Smooth muscle cell (in vitro differentiated cells): ENCODE results near the gene SPOCK1. TPM values are rescaled to one million over a fixed set of nuclear protein-coding genes. Genes with fewer than 3 reads are reported as not detected.

Experiments used
- DNase-seq: peaks from one replicate; lab custom pipeline; 2025; ENCODE audit not compliant: unreplicated experiment; lab: John Stamatoyannopoulos, UW
- H2AFZ ChIP-seq: fragments of 200-600 bp; sonication (generic); 2 replicates; pipeline ENCODE4 v1.6.0; 2016; ENCODE audit warnings: antibody characterized with exemption, low read depth, mild to moderate bottlenecking
- H3F3A ChIP-seq: fragments of 200-600 bp; sonication (generic); 2 replicates; pipeline ENCODE4 v1.6.0; 2017; ENCODE audit warnings: antibody characterized with exemption, low read depth
- H3K27ac ChIP-seq: fragments of 200-600 bp; sonication (generic); 2 replicates; pipeline ENCODE4 v1.5.1; 2016; ENCODE audit warnings: low read depth, mild to moderate bottlenecking
- H3K27me3 ChIP-seq: fragments of 200-600 bp; sonication (generic); 2 replicates; pipeline ENCODE4 v1.6.1; 2016; ENCODE audit warnings: low read depth, mild to moderate bottlenecking
- H3K36me3 ChIP-seq: fragments of 200-600 bp; sonication (generic); 2 replicates; pipeline ENCODE4 v1.5.1; 2016; ENCODE audit warnings: low read depth
- H3K4me1 ChIP-seq: fragments of 200-600 bp; sonication (generic); 2 replicates; pipeline ENCODE4 v1.5.1; 2016; ENCODE audit warnings: low read depth
- H3K4me2 ChIP-seq: fragments of 200-600 bp; sonication (generic); 2 replicates; pipeline ENCODE4 v1.6.0; 2016; ENCODE audit warnings: mild to moderate bottlenecking
- H3K4me3 ChIP-seq: fragments of 200-600 bp; sonication (generic); 2 replicates; pipeline ENCODE4 v1.5.1; 2016; ENCODE audit warnings: mild to moderate bottlenecking
- H3K79me2 ChIP-seq: fragments of 200-600 bp; sonication (generic); 2 replicates; pipeline ENCODE4 v1.6.0; 2016; ENCODE audit warnings: low read depth, mild to moderate bottlenecking
- H3K9ac ChIP-seq: fragments of 200-600 bp; sonication (generic); 2 replicates; pipeline ENCODE4 v1.6.0; 2016; ENCODE audit warnings: low read depth
- H3K9me3 ChIP-seq: fragments of 200-600 bp; sonication (generic); replicated peaks from 2 replicates; pipeline ENCODE4 v1.5.1; 2016; ENCODE audit warnings: low read depth
- H4K20me1 ChIP-seq: fragments of 200-600 bp; sonication (generic); 2 replicates; pipeline ENCODE4 v1.6.0; 2016; ENCODE audit warnings: low read depth
- CTCF ChIP-seq: fragments of 200-600 bp; sonication (generic); IDR thresholded peaks from 2 replicates; pipeline ENCODE4 v1.5.1; 2017; ENCODE audit warnings: borderline replicate concordance, mild to moderate bottlenecking, antibody characterized with exemption; ENCODE audit not compliant: insufficient read depth, poor library complexity, severe bottlenecking
- WGBS: methylation state at CpG from one replicate; pipeline ENCODE4 v1.1.7; 2016; ENCODE audit warnings: low lambda C conversion rate; 5-methylcytosine and 5-hydroxymethylcytosine counted together
- polyA plus RNA-seq: library from polyadenylated mRNA; unstranded; fragments of >200 nt; fragmentation: Nextera tagmentation; extraction: Ambion mirVana; gene quantifications from 2 replicates; pipeline ENCODE4 v1.2.1, GENCODE V29; 2016
- total RNA-seq: library from RNA; depleted of rRNA; stranded (reverse); fragments of >200 nt; gene quantifications from 2 replicates; pipeline ENCODE4 v1.2.3, GENCODE V29; 2014

Gene SPOCK1
- total and polyA plus RNA-seq, 2 experiments from 2014 or later, result 56.2 to 80.0 TPM

- no peaks in the 10 kb centered on the region for H3K27me3 ChIP-seq
- H3K36me3 ChIP-seq, result no peaks in the 10 kb centered on the region
- 61% methylated on average over 3 of the region's 3 CpGs for WGBS
- peaks cover under 1% of the 10 kb centered on the region for H3K4me1 ChIP-seq
- no peak overlapping the region for H2AFZ ChIP-seq
- no peak overlapping the region for H3K4me3 ChIP-seq
- H3K79me2 ChIP-seq, result no peaks in the 10 kb centered on the region
- no peaks in the 10 kb centered on the region for H4K20me1 ChIP-seq
- H3K9ac ChIP-seq, result no peak overlapping the region
- H3K27ac ChIP-seq, result no peak overlapping the region
- H3K4me2 ChIP-seq, result no peak overlapping the region
- no peaks in the 10 kb centered on the region for H3F3A ChIP-seq
- H3K9me3 ChIP-seq, result no peaks in the 10 kb centered on the region
- no peak for DNase-seq
- TF ChIP-seq CTCF, result no peak
Observed at GRCh38 chr5:137073189-137073588, 425.9 kb downstream of the SPOCK1 start.

DNA sequence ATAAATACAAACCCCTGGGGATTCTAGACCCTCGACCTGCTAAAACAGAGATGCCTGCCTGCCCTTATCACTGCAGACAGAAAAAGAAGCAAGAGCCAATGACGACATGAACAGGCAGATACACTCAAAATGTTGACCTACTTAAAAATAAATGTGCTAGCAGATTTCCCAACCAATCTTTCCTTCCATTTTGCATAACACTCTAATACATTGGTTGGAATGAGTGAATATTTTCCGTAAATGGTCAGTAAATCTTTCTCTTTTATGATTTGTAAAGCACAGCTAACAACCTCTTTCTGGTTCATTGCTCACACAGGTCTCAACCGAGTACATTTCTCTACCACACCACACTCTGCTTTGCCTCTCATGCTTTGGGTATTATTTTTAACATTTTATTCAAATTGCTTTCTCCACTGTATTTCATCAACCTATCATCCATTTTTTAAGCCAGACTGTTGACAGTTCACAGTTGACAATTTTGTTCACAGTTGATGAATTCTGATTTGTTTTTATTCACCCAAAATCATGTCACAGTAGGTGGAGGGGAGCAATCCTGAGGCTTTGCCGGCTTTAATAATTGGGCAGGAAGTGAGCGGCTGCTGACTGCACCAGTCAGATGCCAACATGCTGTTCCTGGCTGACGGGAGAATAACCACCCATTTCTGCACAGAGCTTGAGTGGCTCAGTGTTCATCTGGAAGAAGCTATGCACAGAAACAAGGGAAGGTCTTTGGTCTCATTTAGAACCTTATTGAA, 426.6 kb downstream of the SPOCK1 start:
- no peak for TF ChIP-seq CTCF
- Histone ChIP-seq H3K27ac (peak overlapping the region; percentile 29), H3K79me2 (no peaks in the 10 kb centered on the region), H3K9ac (no peak overlapping the region), H3K36me3 (no peaks in the 10 kb centered on the region), H3K4me3 (no peak overlapping the region), H2AFZ (no peak overlapping the region), H3K9me3 (no peaks in the 10 kb centered on the region), H3F3A (no peaks in the 10 kb centered on the region), H4K20me1 (no peaks in the 10 kb centered on the region), H3K4me2 (no peak overlapping the region), H3K4me1 (peaks cover 5% of the 10 kb centered on the region), H3K27me3 (no peaks in the 10 kb centered on the region)
- no peak for DNase-seq
- WGBS, result 72% methylated on average over 7 of the region's 7 CpGs

DNA sequence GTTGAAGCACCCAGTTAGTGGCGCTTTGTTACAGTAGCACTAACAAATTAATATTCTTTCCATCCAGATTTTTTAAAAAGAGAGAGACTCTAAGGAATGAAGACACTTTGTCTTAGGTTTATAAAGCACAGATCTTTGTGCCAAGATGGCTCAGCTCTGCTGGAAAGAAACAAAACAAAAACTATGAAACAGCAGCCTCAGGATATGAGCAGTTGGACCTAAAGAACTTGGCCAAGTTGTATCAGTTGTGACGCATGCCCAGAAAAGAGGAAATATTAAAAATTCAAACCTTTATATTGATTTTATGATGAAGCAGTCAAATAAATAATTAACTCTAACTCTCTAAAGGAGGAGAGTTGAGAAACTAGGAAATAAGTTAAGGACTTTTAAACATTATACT, 427.2 kb downstream of the SPOCK1 start:
- no peaks in the 10 kb centered on the region for H3K27me3 ChIP-seq
- H3K36me3 ChIP-seq, result no peaks in the 10 kb centered on the region
- no peaks in the 10 kb centered on the region for H3K79me2 ChIP-seq
- H2AFZ ChIP-seq, result no peak overlapping the region
- no peak for DNase-seq
- H3K4me2 ChIP-seq, result no peak overlapping the region
- H3F3A ChIP-seq, result no peaks in the 10 kb centered on the region
- no peaks in the 10 kb centered on the region for H4K20me1 ChIP-seq
- H3K27ac ChIP-seq, result no peak overlapping the region
- H3K9ac ChIP-seq, result no peak overlapping the region
- H3K4me3 ChIP-seq, result no peak overlapping the region
- H3K4me1 ChIP-seq, result peaks cover 5% of the 10 kb centered on the region
- TF ChIP-seq CTCF, result no peak
- 96% methylated on average over 2 of the region's 2 CpGs for WGBS
- no peaks in the 10 kb centered on the region for H3K9me3 ChIP-seq

DNA sequence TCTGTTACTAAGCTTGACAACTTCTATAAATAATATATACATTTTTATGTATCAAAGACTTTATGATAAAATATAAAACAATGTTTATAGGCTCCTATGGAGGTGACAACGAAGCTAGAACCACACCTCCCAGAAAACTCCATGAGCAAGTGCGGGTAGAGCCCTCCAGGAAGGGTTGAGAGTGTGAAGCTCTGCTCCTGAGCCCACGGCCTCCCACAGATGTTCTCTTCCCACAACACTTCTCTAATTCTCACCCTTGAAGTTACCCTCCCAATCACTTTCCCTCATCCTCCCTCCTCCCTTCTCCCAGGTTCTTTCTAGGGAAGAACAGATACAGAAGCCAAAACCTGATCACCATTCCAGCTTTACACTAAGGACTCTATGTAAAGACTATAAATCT, 427.6 kb downstream of the SPOCK1 start:
- Histone ChIP-seq H2AFZ (no peak overlapping the region), H3K79me2 (no peaks in the 10 kb centered on the region), H4K20me1 (no peaks in the 10 kb centered on the region), H3F3A (no peaks in the 10 kb centered on the region), H3K4me1 (peaks cover 5% of the 10 kb centered on the region), H3K27me3 (no peaks in the 10 kb centered on the region), H3K9me3 (no peaks in the 10 kb centered on the region), H3K9ac (no peak overlapping the region), H3K4me2 (no peak overlapping the region), H3K36me3 (no peaks in the 10 kb centered on the region), H3K27ac (no peak overlapping the region), H3K4me3 (no peak overlapping the region)
- DNase-seq, result no peak
- WGBS, result 94% methylated on average over 3 of the region's 3 CpGs
- TF ChIP-seq CTCF, result no peak
